SK-N-SH (cell line): ENCODE results near the gene ROPN1L. TPM values are rescaled to one million over a fixed set of nuclear protein-coding genes. Genes with fewer than 3 reads are reported as not detected.

Experiments used
- CTCF ChIA-PET: fragments of 300-600, 350-600 bp; formaldehyde crosslinking; extraction: SDS; loops from one replicate; lab custom pipeline; 2021; lab: Yijun Ruan, JAX
- POLR2A ChIA-PET: fragments of 350-600 bp; sonication (Branson Sonifier 250); formaldehyde crosslinking; extraction: SDS; loops from one replicate; lab custom pipeline; 2020; ENCODE audit warnings: antibody characterized with exemption, inconsistent platforms; lab: Yijun Ruan, JAX
- DNase-seq: peaks from one replicate; pipeline ENCODE4 v3.0.0; 2012
- H2AFZ ChIP-seq: fragments of 200-600 bp; sonication (generic); 2 replicates; pipeline ENCODE4 v1.8.1; 2016; ENCODE audit warnings: antibody characterized with exemption, mild to moderate bottlenecking, low read depth
- H3F3A ChIP-seq: fragments of 200-600 bp; sonication (generic); replicated peaks from 2 replicates; pipeline ENCODE3; 2016; ENCODE audit warnings: antibody characterized with exemption, mild to moderate bottlenecking; ENCODE audit not compliant: insufficient read depth
- H3K27ac ChIP-seq, 2 experiments: fragments of 200-500 bp in 1 of 2; fragments of 200-600 bp in 1 of 2; sonication (Bioruptor generic) in 1 of 2; sonication (generic), shearing (Covaris generic) in 1 of 2; 2 replicates each; pipeline versions ENCODE4 v1.5.1 to v1.6.1; 2014 to 2016; ENCODE audit warnings: low read depth in 2 of 2, inconsistent platforms in 1 of 2, low read length in 1 of 2, mild to moderate bottlenecking in 1 of 2, mixed read lengths in 1 of 2
- H3K27me3 ChIP-seq: fragments of 200-600 bp; sonication (generic), shearing (Covaris generic); 2 replicates; pipeline ENCODE4 v1.6.1; 2016; ENCODE audit warnings: mixed run types; ENCODE audit not compliant: insufficient read depth
- H3K36me3 ChIP-seq, 2 experiments: fragments of 200-500 bp in 1 of 2; fragments of 200-600 bp in 1 of 2; sonication (Bioruptor generic) in 1 of 2; sonication (generic) in 1 of 2; replicated peaks in 1 of 2; 2 replicates each; pipeline versions ENCODE3 to v1.5.1; 2014 to 2016; ENCODE audit warnings: low read length in 1 of 2, mild to moderate bottlenecking in 1 of 2; ENCODE audit not compliant: insufficient read depth in 2 of 2, control insufficient read depth in 1 of 2
- H3K4me1 ChIP-seq, 2 experiments: fragments of 200-500 bp in 1 of 2; fragments of 200-600 bp in 1 of 2; sonication (Bioruptor generic) in 1 of 2; sonication (generic), shearing (Covaris generic) in 1 of 2; 2 replicates each; pipeline versions ENCODE4 v1.5.1 to v1.6.1; 2014 to 2016; ENCODE audit warnings: low read depth in 1 of 2, low read length in 1 of 2, mixed run types in 1 of 2; ENCODE audit not compliant: insufficient read depth in 2 of 2, control insufficient read depth in 1 of 2
- H3K4me2 ChIP-seq: fragments of 200-600 bp; sonication (generic), shearing (Covaris generic); 2 replicates; pipeline ENCODE4 v1.6.1; 2017; ENCODE audit warnings: mixed run types
- H3K4me3 ChIP-seq, 2 experiments: fragments of 200-500 bp in 1 of 2; fragments of 200-600 bp in 1 of 2; sonication (Bioruptor generic) in 1 of 2; sonication (generic), shearing (Covaris generic) in 1 of 2; 2 replicates each; pipeline versions ENCODE4 v1.5.1 to v1.8.1; 2014 to 2016; ENCODE audit warnings: low read depth in 2 of 2, inconsistent platforms in 1 of 2, low read length in 1 of 2, mild to moderate bottlenecking in 1 of 2, mixed read lengths in 1 of 2, moderate library complexity in 1 of 2
- H3K79me2 ChIP-seq: fragments of 200-600 bp; sonication (generic); 2 replicates; pipeline ENCODE4 v1.8.1; 2017; ENCODE audit warnings: mild to moderate bottlenecking; ENCODE audit not compliant: insufficient read depth
- H3K9ac ChIP-seq: fragments of 200-600 bp; sonication (generic); 2 replicates; pipeline ENCODE4 v1.6.1; 2017; ENCODE audit warnings: mixed run types
- H3K9me2 ChIP-seq: fragments of 200-600 bp; sonication (generic); 2 replicates; pipeline ENCODE4 v1.6.1; 2017; ENCODE audit warnings: mixed run types
- H3K9me3 ChIP-seq: fragments of 200-600 bp; sonication (generic); 2 replicates; pipeline ENCODE4 v1.6.1; 2017; ENCODE audit warnings: mixed run types, mild to moderate bottlenecking, moderate library complexity
- H4K20me1 ChIP-seq: fragments of 200-600 bp; sonication (generic); 2 replicates; pipeline ENCODE4 v1.6.1; 2017; ENCODE audit warnings: mild to moderate bottlenecking, mixed run types; ENCODE audit not compliant: insufficient read depth
- CHD2 ChIP-seq: fragments of 150-350 bp; IDR thresholded peaks from 2 replicates; pipeline ENCODE4 v1.6.1; 2018; ENCODE audit warnings: low read length; ENCODE audit not compliant: partially characterized antibody
- ELF1 ChIP-seq: IDR thresholded peaks from 2 replicates; pipeline ENCODE4 v1.4.0; 2012
- FOSL2 ChIP-seq: IDR thresholded peaks from 2 replicates; pipeline ENCODE4 v1.4.0; 2012; ENCODE audit warnings: low read depth, mild to moderate bottlenecking, moderate library complexity, borderline replicate concordance
- FOXM1 ChIP-seq: IDR thresholded peaks from 2 replicates; pipeline ENCODE4 v1.4.0; 2012; ENCODE audit warnings: low read depth, mild to moderate bottlenecking
- GATA2 ChIP-seq: sonication (generic); formaldehyde crosslinking; IDR thresholded peaks from 2 replicates; pipeline ENCODE4 v1.5.0; 2020; ENCODE audit warnings: mild to moderate bottlenecking, missing genetic modification reagents
- MEF2A ChIP-seq: IDR thresholded peaks from 2 replicates; pipeline ENCODE4 v1.4.0; 2012; ENCODE audit warnings: low read depth, borderline replicate concordance
- NRF1 ChIP-seq: IDR thresholded peaks from 2 replicates; pipeline ENCODE4 v1.6.1; 2012; ENCODE audit warnings: low read depth, mild to moderate bottlenecking, low read length
- RAD21 ChIP-seq: IDR thresholded peaks from 2 replicates; pipeline ENCODE4 v1.6.1; 2012; ENCODE audit warnings: mild to moderate bottlenecking, low read length
- RFX5 ChIP-seq: IDR thresholded peaks from 2 replicates; pipeline ENCODE4 v1.6.1; 2012; ENCODE audit warnings: mild to moderate bottlenecking, improper control_type of control experiment, low read length
- SIN3A ChIP-seq: IDR thresholded peaks from 2 replicates; pipeline ENCODE4 v1.6.1; 2012; ENCODE audit warnings: low read depth, mild to moderate bottlenecking, low read length, moderate library complexity, borderline replicate concordance
- YY1 ChIP-seq: IDR thresholded peaks from 2 replicates; pipeline ENCODE4 v1.4.0; 2012; ENCODE audit warnings: low read depth, mild to moderate bottlenecking
- WGBS: methylation state at CpG from one replicate; pipeline ENCODE4 v1.1.6; 2017; ENCODE audit warnings: low lambda C conversion rate; 5-methylcytosine and 5-hydroxymethylcytosine counted together
- polyA plus RNA-seq, 3 experiments: library from polyadenylated mRNA; depleted of rRNA; stranded (reverse); fragments of >200 nt; gene quantifications; 2 replicates each; pipeline ENCODE4 v1.2.3, GENCODE V29; 2012
- TF ChIP-seq, protein P1 (sequence below): fragments of 200-600 bp; sonication (generic); IDR thresholded peaks from 2 replicates; pipeline ENCODE4 v1.6.1; 2017; ENCODE audit warnings: antibody characterized with exemption, mild to moderate bottlenecking, moderate library complexity
- TF ChIP-seq, protein P2 (sequence below): IDR thresholded peaks from 2 replicates; pipeline ENCODE4 v1.4.0; 2012; ENCODE audit warnings: low read depth, borderline replicate concordance
- TF ChIP-seq, protein P3 (sequence below): IDR thresholded peaks from 2 replicates; pipeline ENCODE4 v1.4.0; 2012; ENCODE audit warnings: low read depth
- TF ChIP-seq, protein P4 (sequence below): IDR thresholded peaks from 2 replicates; pipeline ENCODE4 v1.4.0; 2012; ENCODE audit warnings: low read depth, borderline replicate concordance
- TF ChIP-seq, protein P5 (sequence below): IDR thresholded peaks from 2 replicates; pipeline ENCODE4; 2012

The ROPN1L gene
- polyA plus RNA-seq, 1 of the 3 experiments (the other 2 are of a cell fraction) = 0.31 TPM

DNA sequence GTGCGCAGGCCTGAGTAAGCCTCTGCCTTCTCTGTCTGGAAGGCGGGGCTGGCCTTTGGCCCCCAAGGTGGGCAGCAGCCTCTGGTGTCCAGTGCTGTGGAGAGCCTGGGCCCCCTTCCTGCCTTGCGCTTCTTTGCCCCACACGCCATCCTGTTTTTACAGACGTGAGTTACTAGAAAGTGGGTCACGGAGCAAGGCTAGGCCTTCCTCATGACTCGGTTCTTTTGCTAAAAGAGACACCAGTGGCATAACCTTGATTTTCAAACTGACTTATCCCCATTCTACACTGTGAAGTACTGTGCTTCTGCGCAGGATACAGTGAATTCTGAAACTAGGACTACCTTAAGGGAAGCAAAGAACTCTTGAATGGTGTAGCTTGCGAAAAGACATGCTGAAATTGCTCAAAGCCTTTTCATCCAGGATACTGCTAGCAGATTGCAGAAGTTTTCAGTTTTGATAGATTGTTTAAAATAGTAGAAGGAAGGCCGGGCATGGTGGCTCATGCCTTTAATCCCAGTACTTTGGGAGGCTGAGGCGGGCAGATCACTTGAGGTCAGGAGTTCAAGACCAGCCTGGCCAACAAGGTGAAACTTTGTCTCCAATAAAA is 7.2 kb downstream of the ROPN1L start:
- POLR2A ChIA-PET = no interaction called here

More for the DNA sequence above, 7.2 kb downstream of the ROPN1L start:
- Histone ChIP-seq H3K79me2 (no peaks in the 10 kb centered on the region), H3K9me3 (no peaks in the 10 kb centered on the region), H3K36me3 (no peaks in the 10 kb centered on the region), H3K4me3 (no peak overlapping the region), H3K9ac (no peak overlapping the region), H3K9me2 (no peaks in the 10 kb centered on the region), H3F3A (peaks cover 9% of the 10 kb centered on the region), H3K27ac (no peak overlapping the region), H4K20me1 (no peaks in the 10 kb centered on the region), H3K27me3 (no peaks in the 10 kb centered on the region), H3K4me1 (peaks cover 7 to 10% of the 10 kb centered on the region in 2 experiments; a peak in 3 of 4 replicates), H2AFZ (no peak overlapping the region), H3K4me2 (no peak overlapping the region)
- DNase-seq = no peak
- 94% methylated on average over 11 of the region's 11 CpGs for WGBS
- TF ChIP-seq NRF1 (no peak), YY1 (no peak), MEF2A (no peak), SIN3A (no peak), FOXM1 (no peak), FOSL2 (no peak), CHD2 (no peak), RAD21 (no peak), RFX5 (no peak), ELF1 (no peak), GATA2 (CRISPR knock-in tag) (no peak)
- TF ChIP-seq, protein P1, sequence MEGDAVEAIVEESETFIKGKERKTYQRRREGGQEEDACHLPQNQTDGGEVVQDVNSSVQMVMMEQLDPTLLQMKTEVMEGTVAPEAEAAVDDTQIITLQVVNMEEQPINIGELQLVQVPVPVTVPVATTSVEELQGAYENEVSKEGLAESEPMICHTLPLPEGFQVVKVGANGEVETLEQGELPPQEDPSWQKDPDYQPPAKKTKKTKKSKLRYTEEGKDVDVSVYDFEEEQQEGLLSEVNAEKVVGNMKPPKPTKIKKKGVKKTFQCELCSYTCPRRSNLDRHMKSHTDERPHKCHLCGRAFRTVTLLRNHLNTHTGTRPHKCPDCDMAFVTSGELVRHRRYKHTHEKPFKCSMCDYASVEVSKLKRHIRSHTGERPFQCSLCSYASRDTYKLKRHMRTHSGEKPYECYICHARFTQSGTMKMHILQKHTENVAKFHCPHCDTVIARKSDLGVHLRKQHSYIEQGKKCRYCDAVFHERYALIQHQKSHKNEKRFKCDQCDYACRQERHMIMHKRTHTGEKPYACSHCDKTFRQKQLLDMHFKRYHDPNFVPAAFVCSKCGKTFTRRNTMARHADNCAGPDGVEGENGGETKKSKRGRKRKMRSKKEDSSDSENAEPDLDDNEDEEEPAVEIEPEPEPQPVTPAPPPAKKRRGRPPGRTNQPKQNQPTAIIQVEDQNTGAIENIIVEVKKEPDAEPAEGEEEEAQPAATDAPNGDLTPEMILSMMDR = no peak
- TF ChIP-seq, protein P2, sequence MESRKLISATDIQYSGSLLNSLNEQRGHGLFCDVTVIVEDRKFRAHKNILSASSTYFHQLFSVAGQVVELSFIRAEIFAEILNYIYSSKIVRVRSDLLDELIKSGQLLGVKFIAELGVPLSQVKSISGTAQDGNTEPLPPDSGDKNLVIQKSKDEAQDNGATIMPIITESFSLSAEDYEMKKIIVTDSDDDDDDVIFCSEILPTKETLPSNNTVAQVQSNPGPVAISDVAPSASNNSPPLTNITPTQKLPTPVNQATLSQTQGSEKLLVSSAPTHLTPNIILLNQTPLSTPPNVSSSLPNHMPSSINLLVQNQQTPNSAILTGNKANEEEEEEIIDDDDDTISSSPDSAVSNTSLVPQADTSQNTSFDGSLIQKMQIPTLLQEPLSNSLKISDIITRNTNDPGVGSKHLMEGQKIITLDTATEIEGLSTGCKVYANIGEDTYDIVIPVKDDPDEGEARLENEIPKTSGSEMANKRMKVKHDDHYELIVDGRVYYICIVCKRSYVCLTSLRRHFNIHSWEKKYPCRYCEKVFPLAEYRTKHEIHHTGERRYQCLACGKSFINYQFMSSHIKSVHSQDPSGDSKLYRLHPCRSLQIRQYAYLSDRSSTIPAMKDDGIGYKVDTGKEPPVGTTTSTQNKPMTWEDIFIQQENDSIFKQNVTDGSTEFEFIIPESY = no peak
- TF ChIP-seq, protein P3, sequence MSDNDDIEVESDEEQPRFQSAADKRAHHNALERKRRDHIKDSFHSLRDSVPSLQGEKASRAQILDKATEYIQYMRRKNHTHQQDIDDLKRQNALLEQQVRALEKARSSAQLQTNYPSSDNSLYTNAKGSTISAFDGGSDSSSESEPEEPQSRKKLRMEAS = no peak
- TF ChIP-seq, protein P4, sequence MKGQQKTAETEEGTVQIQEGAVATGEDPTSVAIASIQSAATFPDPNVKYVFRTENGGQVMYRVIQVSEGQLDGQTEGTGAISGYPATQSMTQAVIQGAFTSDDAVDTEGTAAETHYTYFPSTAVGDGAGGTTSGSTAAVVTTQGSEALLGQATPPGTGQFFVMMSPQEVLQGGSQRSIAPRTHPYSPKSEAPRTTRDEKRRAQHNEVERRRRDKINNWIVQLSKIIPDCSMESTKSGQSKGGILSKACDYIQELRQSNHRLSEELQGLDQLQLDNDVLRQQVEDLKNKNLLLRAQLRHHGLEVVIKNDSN = no peak
- TF ChIP-seq, protein P5, sequence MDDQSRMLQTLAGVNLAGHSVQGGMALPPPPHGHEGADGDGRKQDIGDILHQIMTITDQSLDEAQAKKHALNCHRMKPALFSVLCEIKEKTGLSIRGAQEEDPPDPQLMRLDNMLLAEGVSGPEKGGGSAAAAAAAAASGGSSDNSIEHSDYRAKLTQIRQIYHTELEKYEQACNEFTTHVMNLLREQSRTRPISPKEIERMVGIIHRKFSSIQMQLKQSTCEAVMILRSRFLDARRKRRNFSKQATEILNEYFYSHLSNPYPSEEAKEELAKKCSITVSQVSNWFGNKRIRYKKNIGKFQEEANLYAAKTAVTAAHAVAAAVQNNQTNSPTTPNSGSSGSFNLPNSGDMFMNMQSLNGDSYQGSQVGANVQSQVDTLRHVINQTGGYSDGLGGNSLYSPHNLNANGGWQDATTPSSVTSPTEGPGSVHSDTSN = no peak
- CTCF ChIA-PET = interaction anchor here (0.6 to 4.8 kb wide), 3 partner anchors 165 to 179 kb away, joined by 3 to 34 read pairs (median 3); no protein-coding TSS in a partner anchor
